ENCODE data around the gene CHMP1B.

The CHMP1B gene

DNA sequence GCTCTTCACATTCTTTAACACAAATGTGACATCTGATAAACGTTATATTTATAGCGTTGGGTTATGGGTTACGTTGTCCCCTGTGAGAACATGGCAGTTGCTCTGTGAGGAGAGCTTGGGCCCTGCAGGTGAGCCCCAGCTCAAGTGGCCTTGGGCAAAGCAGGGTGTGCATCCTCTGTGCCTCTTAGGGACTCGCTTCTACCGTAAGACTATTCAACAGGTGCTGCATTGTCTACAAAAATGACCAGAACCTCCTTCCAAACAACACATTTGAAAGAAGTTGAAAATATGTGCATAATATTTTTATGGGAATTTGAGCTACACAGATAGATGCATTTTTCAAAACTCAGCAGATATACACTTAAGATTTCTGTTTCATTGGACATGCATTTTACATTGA lies 16.4 kb upstream of the CHMP1B start:
- H3K27ac ChIP-seq (ENCODE audit: low read length): no peak overlapping the region
- no peaks in the 10 kb centered on the region for H3K27me3 ChIP-seq (ENCODE audit: low read depth, low read length)
- no peaks in the 10 kb centered on the region for H3K4me1 ChIP-seq (ENCODE audit: low read length)
- H3K79me2 ChIP-seq (ENCODE audit: low read length): no peaks in the 10 kb centered on the region
- no peaks in the 10 kb centered on the region for H3K9me3 ChIP-seq (ENCODE audit: insufficient read depth, low read length)
- H2AFZ ChIP-seq (ENCODE audit: low read depth, low read length): no peak overlapping the region
- H4K20me1 ChIP-seq (ENCODE audit: insufficient read depth, low read length): no peaks in the 10 kb centered on the region
- TF ChIP-seq EZH2phosphoT487 (IDR thresholded peaks at IDR 0.05; ENCODE audit: low read depth): no peak
- TF ChIP-seq CTCF (IDR thresholded peaks at IDR 0.05; ENCODE audit: low read depth, low read length): no peak
- H3K4me3 ChIP-seq (ENCODE audit: low read length): no peak overlapping the region
- no peak overlapping the region for H3K9ac ChIP-seq (ENCODE audit: low read length)
- no peak overlapping the region for H3K4me2 ChIP-seq (ENCODE audit: low read length)
- H3K36me3 ChIP-seq (replicated peaks; ENCODE audit: low read depth, low read length): no peaks in the 10 kb centered on the region

DNA sequence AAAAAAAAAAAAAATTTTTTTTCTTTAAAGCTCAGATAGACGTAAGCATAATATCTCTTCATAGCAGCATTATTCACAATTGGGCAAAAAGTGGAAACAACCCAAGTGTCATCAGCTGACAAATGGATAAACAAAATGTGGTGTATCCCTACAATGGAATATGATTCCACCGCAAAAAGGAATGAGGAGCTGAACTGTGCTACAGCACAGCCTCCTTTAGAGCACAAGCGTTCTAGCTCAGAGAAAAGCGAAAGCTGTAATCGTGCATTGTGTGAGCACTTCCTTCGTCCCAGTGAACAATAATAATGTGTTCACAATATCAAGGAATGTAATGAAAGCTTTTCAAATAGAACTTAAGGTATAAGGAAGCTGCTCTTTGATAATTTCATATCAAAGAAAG lies 11.7 kb upstream of the CHMP1B start:
- Histone ChIP-seq H3K9ac (ENCODE audit: low read length) (no peak overlapping the region), H3K4me1 (ENCODE audit: low read length) (no peaks in the 10 kb centered on the region), H3K9me3 (ENCODE audit: insufficient read depth, low read length) (no peaks in the 10 kb centered on the region), H3K27me3 (ENCODE audit: low read depth, low read length) (no peaks in the 10 kb centered on the region), H4K20me1 (ENCODE audit: insufficient read depth, low read length) (no peaks in the 10 kb centered on the region), H3K27ac (ENCODE audit: low read length) (no peak overlapping the region), H2AFZ (ENCODE audit: low read depth, low read length) (no peak overlapping the region), H3K36me3 (replicated peaks; ENCODE audit: low read depth, low read length) (no peaks in the 10 kb centered on the region), H3K4me2 (ENCODE audit: low read length) (no peak overlapping the region), H3K79me2 (ENCODE audit: low read length) (no peaks in the 10 kb centered on the region), H3K4me3 (ENCODE audit: low read length) (no peak overlapping the region)
- TF ChIP-seq CTCF (IDR thresholded peaks at IDR 0.05; ENCODE audit: low read depth, low read length) (no peak), EZH2phosphoT487 (IDR thresholded peaks at IDR 0.05; ENCODE audit: low read depth) (no peak)

DNA sequence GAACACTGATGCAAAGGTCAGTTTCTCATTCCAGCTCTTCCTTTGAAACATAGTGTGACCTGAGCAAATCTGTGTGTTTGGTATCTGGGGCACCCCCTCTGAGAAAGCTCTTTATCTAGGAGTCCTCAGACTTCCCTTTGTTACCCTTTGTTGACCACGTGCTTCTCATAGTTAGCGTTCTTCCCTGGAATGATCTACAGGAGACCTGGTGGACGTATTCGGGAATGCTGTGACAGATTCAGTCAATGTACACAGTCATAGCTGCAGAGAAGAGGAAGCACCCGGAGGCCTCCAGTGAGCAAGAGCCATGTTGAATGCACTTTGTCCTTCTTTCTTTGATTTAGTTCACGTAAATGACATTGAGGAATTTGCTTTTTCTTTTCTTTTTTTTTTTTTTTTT lies 10.7 kb upstream of the CHMP1B start:
- no peaks in the 10 kb centered on the region for H3K79me2 ChIP-seq (ENCODE audit: low read length)
- H3K4me3 ChIP-seq (ENCODE audit: low read length): no peak overlapping the region
- TF ChIP-seq CTCF (IDR thresholded peaks at IDR 0.05; ENCODE audit: low read depth, low read length) (no peak), EZH2phosphoT487 (IDR thresholded peaks at IDR 0.05; ENCODE audit: low read depth) (no peak)
- no peak overlapping the region for H2AFZ ChIP-seq (ENCODE audit: low read depth, low read length)
- no peak overlapping the region for H3K9ac ChIP-seq (ENCODE audit: low read length)
- H3K4me2 ChIP-seq (ENCODE audit: low read length): no peak overlapping the region
- no peaks in the 10 kb centered on the region for H4K20me1 ChIP-seq (ENCODE audit: insufficient read depth, low read length)
- H3K27me3 ChIP-seq (ENCODE audit: low read depth, low read length): no peaks in the 10 kb centered on the region
- H3K36me3 ChIP-seq (replicated peaks; ENCODE audit: low read depth, low read length): no peaks in the 10 kb centered on the region
- H3K4me1 ChIP-seq (ENCODE audit: low read length): no peaks in the 10 kb centered on the region
- H3K27ac ChIP-seq (ENCODE audit: low read length): no peak overlapping the region
- H3K9me3 ChIP-seq (ENCODE audit: insufficient read depth, low read length): no peaks in the 10 kb centered on the region

- TF ChIP-seq CTCF (IDR thresholded peaks at IDR 0.05; ENCODE audit: low read depth, low read length): no peak
- no peak for TF ChIP-seq EZH2phosphoT487 (IDR thresholded peaks at IDR 0.05; ENCODE audit: low read depth)
- H3K27me3 ChIP-seq (ENCODE audit: low read depth, low read length): no peaks in the 10 kb centered on the region; the same call in 1 of the 2 replicates
- no peak overlapping the region for H3K4me2 ChIP-seq (ENCODE audit: low read length)
- no peak overlapping the region for H2AFZ ChIP-seq (ENCODE audit: low read depth, low read length)
- H3K79me2 ChIP-seq (ENCODE audit: low read length): no peaks in the 10 kb centered on the region
- H3K4me3 ChIP-seq (ENCODE audit: low read length): no peak overlapping the region
- H3K4me1 ChIP-seq (ENCODE audit: low read length): no peaks in the 10 kb centered on the region
- no peaks in the 10 kb centered on the region for H4K20me1 ChIP-seq (ENCODE audit: insufficient read depth, low read length)
- H3K36me3 ChIP-seq (replicated peaks; ENCODE audit: low read depth, low read length): no peaks in the 10 kb centered on the region
- H3K27ac ChIP-seq (ENCODE audit: low read length): no peak overlapping the region
- H3K9me3 ChIP-seq (ENCODE audit: insufficient read depth, low read length): no peaks in the 10 kb centered on the region
- H3K9ac ChIP-seq (ENCODE audit: low read length): no peak overlapping the region
These were observed 8.7 kb upstream of the CHMP1B start for GRCh38 chr18:11842562-11842961.
